Islet precursor cell (in vitro differentiated cells): Measurements from ENCODE around the gene MAN1A2.
"Not testable (repeated sequence)": the region's sequence is repeated elsewhere in the genome, so short reads cannot be mapped to it uniquely, and the experiment has no call there.

Experiments used
- DNase-seq: peaks from one replicate; pipeline ENCODE4 v3.0.0-alpha.2; 2018

MAN1A2 gene

DNA sequence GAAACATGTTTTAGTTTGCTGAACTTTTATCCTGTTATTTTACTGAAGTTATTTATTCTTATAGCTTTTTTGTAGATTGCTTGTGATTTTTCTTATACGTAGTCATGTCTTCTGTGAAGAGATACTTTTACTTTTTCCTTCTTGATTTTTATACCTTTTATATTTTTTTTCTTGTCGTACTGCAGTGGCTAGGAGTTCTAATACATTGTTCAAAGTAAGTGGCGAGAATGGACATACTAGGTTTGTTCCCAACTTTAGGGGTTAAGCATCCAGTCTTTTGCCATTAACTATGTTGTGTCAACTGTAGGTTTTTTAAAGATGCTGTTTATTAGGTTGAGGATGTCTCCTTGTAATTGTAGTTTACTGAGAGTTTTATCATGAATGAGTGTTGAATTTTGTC, 36.3 kb downstream of the MAN1A2 start:
- DNase-seq: no peak

DNA sequence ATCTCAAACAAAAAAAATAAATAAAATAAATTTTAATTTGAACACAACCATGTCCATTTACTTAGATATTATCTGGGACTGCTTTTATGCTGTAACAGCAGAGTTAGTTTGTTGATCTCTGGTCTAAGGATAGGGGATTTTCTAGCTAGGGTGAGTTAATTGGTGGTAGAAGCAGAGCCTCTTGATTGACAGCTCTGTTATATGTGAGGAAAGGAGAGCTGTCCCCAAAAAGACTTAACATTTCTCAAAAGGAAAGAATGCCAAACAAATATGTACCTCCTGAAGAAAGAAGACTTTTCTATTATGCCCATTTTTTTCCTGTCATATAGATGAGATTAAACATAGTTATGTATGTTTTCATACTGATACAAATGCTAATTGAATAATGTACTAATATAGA, 37.8 kb downstream of the MAN1A2 start:
- no peak for DNase-seq

DNA sequence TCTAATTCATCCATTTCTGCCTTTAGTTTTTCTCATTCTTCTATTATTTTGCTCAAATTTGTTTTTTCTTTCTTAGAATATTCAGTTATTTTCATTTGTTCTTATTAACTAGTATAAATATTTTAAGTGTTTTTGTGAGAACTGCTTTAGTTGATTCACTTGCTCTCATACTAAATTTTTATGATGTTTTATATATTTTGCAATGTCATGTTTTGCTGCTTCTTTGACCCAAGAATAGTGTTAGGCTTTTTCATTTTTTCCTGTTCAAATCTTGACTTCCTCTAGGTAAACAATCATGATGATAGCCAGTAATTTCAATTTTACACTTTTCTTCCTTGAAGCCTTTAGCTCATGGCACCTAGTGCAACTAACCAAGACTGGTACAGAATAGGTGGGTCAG, 45.2 kb downstream of the MAN1A2 start:
- DNase-seq: no peak

DNA sequence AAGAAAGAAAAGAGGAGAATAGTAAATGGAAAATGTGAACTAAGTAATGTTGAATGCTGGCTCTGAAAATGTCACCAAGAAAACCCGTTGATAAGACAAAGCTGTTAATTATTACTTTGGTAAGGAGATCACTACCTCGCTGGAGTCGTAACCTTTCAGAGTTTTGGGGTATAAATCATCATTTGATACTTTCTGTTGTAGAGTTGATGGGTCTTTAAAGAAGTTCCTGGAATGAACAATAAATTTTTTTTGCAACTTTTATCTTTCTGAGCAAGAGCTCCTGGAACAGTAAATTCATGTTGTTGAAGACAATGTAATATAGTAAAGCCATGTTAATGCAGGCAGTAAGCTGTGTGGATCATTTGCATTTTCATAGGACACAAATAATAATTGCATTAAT, 46.2 kb downstream of the MAN1A2 start:
- no peak for DNase-seq

DNA sequence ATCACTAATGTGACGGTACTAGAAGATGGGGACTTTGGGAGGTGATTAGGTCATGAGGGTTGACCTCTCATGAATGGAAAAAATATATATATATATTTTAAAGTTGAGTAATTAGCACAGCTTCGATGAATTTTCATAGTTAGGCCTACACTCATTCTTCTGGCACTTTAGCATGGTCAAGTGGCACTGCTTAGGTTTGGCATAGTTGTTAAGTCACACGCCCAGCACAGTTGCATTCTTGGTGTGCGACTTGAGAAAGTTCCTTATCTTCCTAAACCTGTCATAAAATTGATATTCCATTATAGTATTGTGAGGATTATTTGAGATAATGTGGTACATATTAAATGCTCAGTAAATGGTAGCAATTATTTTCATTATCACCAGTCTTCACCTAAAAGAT, 47.7 kb downstream of the MAN1A2 start:
- DNase-seq: no peak

DNA sequence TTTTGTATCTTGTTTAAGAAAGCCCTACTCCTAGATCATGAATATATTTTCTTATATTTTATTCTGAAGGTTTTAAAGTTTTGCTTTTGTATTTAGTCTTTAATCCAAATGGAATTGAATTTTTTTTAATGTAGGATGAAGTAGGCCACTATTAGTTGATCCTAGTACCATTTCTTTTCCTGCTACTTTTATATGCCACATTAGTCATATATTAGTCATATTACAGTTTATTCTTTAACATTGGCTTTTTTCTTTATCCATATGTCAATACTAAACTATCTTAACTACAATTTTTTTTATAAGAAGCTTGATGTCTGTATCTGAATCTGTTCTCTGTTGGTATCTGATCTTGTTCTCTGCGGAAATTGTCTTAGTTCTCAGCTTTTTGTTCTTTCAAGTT, 48.8 kb downstream of the MAN1A2 start:
- no peak for DNase-seq

DNA sequence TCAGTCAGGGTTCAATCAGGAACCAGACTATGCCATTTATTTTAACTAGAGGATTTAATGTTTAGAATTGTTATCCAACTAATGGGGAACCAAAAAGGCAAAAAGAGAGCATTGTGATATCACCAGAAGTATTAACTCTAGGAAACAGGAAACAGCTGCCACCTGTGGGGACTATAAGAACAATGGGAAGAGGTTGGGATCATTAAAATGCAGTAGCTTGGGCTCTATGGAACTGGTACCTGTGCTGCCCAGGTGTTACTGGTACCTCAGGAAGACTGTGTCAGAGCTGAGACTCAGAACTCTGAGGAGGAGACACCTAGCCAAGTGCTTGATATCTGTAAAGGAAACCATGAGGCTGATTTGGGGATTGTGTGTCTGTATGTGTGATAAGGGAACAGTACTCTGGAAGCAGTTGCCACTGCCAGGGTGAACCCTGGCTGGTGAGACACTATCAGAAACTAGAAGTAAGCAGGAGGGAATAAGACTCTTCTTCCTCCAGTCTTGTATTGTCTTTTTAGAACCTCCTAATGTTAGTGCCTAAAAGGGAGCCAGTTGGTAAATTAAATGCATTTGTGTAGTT, 49.4 kb downstream of the MAN1A2 start:
- DNase-seq: no peak

DNA sequence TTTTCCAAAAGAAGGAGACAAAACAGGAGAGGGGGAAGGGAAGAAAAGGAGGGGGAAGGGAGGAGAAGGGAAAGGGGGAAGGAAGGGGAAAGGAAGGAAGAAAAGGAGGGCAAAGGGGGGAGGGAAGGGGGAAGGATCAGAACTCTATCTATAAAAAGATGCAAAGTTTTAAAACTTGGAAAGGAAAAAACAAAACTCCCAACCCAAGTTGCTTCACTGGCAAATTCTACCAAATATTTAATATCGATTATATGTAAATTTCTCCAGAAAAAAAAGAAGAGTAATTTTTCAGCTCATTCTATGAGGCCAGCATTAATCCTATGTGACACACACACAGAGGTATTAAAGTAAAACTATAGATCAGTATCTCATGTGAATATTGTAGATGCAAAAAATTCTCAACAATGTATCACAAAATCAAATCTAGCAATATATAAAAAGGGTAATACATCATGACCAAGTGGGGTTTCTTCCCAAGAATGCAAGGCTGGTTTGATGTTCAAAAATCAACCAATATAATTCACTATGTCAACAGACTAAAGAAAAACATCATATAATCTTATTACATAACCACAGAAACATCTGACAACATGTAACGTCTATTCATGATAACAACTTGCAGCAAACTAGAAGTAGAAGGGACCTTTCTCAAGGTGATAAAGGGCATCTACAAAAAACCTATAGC, 57.9 kb downstream of the MAN1A2 start:
- DNase-seq: no peak

DNA sequence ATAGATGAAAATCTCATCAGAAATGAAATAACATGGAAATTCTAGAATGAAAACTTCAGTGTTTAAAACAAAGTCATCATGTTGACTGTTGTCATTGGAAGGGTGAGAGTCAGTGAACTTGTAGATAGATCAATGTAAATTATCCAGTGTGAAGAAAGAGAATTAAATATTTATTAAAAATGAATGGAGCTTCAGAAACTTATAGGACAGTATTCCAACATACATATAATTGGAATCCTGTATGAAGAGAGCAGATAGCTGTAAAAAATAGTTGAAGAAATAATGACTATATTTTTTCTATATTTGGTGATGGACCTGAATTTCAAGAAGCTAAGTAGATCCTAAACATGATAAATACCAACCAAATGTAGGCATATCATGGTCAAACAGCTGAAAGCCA, 60.0 kb downstream of the MAN1A2 start:
- DNase-seq: no peak

DNA sequence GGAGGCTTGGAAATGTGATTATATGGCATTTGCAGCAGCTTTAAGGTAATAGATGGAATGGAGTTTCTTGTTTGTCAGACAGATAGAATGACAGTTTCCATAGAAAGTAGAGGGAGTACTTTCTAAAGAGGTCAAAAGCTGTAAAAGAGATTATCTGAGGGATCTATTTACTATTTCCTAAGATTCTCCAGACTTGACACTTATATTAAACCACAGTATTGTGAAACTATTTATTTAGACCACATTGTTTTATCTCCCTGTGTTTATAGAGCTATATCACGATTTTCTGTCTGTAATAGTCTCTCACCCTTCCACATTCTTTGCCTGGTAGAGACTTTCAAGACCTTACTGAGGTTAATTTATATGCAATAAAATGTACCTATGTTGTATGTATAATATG, 66.7 kb downstream of the MAN1A2 start:
- no peak for DNase-seq

DNA sequence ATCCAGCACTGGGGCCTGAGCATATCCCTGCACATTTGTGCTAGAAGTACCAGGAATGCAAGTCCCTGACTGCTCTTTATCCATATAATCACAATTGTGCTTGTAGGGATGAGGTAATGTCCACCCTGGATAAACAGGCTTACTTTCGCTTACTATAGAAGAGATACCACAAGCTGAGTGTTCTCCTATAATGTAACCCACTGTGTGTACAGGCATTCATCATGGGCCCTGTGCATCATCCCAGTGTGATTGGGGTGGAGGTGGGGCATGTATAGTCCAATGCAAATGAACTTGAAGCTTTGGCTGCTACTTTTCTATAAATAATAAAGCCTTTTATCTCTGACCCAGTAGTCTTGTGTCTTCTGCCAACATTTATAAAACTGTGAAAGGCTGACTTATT, 69.3 kb downstream of the MAN1A2 start:
- no peak for DNase-seq

DNA sequence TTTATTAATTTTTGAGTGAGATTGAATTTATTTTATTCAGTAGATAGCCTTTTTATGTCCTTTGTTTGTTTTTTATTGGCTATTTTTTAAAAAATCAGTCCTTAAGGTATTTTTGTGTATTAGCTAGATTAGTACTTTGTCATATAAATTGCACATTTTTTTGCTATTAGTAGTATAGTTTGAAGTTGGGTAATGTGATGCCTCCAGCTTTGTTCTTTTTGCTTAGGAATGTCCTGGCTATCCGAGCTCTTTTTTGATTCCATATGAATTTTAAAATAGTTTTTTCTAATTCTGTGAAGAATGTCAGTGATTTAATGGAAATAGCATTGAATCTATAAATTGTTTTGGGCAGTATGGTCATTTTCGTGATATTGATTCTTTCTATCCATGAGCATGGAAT, 80.4 kb downstream of the MAN1A2 start:
- DNase-seq: no peak

DNA sequence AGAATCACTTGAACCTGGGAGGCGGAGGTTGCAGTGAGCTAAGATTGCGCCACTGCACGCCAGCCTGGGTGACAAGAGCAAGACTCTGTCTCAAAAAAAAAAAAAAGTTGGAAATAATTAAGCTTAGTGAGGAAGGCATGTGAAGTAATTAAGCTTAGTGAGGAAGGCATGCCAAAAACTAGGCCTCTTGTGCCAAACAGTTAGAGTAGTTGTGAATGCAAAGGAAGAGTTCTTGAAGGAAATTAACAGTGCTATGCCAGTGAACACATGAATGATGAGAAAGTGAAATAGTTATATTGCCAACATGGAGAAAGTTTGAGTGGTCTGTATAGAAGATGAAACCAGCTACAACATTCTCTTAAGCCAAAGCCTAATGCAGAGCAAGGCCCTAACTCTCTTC, 85.0 kb downstream of the MAN1A2 start:
- no peak for DNase-seq

DNA sequence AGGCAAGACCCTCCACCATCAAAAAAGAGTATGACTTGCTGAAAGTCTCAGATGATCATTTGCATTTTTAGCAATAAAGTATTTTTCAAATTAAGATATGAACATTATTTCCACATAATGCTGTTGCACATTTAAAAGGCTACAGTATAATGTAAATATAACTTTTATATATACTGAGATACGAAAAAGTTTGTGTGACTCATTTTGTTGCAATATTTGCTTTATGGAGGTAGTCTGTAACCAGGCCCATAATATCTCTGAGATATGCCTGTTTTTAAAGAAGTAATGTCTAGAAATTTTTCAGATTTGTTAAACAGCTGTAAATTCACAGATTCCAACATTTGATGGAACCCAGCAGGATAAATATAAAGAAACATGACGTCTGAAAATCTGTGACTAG, 86.7 kb downstream of the MAN1A2 start:
- no peak for DNase-seq

DNA sequence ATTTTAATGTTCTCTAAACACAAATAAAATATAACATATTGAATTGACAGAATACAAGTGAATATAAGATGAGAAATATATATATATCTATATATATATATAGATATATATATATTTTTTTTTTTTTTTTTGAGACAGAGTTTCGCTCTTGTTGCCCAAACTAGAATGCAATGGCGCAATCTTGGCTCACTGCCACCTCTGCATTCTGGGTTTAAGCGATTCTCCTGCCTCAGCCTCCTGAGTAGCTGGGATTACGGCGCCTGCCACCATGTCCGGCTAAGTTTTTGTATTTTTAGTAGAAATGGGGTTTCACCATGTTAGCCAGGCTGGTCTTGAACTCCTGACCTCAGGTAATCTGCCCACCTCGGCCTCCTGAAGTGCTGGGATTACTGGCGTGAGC, 91.2 kb downstream of the MAN1A2 start:
- DNase-seq: not testable (repeated sequence)

DNA sequence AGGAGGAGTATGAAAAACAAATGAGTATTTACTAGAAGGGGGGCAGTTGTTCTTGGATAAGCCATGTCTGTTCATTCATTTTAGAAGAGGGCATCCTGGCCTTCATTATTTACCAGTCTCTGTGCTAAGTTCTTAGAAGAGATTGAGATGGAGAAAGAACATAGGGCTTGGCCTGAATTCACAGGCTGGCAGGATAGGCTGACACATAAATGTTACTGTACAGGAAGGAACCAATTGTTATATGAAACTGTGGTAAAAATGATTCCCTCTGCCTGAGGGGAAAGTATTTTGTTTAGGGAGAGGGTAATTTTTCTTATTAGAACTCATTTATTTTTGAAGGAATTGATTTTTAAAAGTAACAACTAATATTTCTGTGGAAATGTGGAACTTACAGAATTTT, 99.5 kb downstream of the MAN1A2 start:
- no peak for DNase-seq

DNA sequence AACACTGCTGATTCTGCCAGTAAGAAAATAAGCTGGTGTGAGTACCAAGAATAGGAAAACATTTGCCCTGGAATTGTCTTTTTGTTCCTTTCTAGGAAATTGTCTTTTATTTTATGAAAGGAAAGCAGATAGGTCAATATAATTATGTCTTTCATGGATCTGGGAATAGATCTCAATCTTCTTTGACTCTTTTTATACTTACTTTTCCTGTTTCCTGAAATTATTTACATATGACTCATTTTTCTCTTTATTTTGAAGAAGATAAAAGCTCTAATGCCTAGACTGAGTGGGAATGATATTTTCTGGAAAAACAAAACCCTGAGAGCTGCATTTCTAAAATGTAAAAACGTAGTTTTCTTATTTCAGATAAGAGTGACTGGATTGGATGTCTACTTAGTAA, 100.1 kb downstream of the MAN1A2 start:
- no peak for DNase-seq

DNA sequence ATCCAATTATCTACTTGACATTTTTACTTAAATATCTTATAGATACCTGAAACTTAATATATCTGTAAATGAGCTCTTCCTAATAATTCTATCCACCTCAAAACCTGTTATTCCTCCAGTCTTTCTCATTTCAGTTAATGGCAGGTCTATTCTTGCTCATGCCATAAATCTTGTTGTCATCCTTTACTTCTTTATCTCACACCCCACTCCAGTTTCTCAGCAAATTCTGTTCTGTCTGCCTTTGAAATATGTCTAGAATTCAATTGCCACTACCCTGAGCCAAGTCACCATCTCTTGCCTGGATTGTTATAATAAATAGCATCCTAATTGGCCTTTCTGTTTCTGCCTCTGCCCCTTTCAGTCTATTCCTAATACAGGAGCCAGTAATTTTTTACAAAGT, 105.8 kb downstream of the MAN1A2 start:
- DNase-seq: no peak

DNA sequence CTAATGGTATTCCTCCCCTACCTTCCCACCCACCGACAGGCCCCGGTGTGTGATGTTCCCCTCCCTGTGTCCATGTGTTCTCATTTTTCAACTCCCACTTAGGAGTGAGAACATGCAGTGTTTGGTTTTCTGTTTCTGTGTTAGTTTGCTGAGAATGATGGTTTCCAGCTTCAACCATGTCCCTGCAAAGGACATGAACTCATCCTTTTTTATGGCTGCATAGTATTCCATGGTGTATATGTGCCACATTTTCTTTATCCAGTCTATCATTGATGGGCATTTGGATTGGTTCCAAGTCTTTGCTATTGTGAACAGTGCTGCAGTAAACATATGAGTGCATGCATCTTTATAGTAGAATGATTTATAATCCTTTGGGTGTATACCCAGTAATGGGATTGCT, 108.2 kb downstream of the MAN1A2 start:
- not testable (repeated sequence) for DNase-seq

DNA sequence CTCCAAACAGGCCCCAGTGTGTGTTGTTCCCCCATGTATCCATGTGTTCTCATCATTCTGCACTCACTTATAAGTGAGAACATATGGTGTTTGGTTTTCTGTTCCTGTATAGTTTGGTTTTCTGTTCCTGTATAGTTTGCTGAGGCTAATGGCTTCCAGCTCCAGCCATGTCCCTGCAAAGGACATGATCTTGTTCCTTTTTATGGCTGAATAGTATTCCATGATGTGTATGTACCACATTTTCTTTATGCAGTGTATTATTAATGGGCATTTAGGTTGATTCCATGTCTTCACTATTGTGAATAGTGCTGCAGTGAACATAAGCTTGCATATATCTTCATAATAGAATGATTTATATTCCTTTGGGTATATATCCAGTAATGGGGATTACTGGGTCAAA, 111.8 kb downstream of the MAN1A2 start:
- DNase-seq: no peak

DNA sequence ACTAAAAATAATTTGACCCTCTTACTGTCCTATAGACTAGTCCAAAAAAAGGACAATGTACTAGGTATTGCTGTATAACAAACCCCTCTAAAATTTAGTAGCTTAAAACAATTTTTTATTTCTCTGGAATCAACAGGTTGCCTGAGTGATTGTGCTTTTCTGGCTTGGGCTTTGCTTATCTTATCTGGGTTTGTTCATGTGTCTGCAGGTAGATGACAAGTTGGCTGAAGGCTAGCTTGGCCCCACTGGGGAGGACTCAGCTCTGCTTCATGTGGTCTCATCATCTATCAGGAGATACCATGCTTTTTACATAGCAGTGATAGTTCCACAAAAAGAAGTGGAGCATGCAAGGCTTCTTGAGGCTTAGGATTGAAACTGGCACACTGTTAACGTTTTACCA, 114.2 kb downstream of the MAN1A2 start:
- no peak for DNase-seq

DNA sequence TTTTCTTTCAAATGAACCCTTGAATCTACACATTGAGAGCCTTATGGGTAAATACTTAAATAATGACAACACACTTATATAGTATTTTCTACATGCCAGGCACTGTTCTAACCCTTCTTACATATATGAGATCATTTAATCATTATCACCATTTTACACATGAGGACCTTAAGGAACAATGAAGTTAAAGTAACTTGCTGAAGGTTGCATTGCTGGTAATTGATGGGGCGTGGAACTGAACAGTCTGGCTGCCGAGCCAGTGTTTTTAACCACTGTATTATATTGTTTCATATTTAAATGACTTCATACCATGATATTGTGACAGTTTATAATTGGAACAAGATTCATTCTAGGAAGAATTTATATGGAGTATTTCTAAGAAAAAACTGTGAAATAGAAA, 126.7 kb downstream of the MAN1A2 start:
- DNase-seq: no peak

DNA sequence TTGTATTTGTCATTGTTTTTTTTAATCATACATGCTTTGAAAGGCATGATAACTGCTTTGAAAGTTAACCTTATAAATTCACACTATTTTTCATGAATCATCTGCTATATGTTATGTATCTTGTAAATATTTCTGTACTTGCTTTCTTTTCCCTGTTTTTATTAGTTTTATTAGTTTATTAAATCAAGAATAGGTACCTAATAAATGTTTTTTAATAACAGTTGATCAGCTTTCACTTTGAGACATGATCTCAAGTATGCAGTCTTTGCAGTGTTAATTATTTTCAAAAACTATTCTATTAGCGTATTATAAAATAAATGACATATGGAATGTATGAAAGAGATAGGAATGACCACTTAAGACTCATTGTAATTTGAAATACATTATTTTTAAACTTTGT, 127.8 kb downstream of the MAN1A2 start:
- DNase-seq: no peak

DNA sequence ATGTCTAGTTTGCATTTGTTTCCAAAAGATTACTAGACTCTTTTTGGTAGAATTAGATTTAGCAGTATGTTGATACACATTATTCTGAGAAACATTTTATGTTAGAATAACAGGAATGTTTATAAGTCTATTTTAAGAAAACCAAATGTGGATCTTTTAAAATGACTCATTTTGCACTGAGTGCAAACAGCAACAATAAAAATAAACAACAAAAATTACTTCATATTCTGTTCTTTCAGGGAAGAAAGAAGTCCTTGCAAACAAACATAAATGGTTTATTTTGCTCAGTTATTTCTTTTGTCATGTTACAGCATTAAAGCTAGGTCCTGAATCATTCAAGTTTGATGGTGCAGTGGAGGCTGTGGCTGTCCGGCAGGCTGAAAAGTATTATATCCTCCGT, 131.8 kb downstream of the MAN1A2 start:
- no peak for DNase-seq

DNA sequence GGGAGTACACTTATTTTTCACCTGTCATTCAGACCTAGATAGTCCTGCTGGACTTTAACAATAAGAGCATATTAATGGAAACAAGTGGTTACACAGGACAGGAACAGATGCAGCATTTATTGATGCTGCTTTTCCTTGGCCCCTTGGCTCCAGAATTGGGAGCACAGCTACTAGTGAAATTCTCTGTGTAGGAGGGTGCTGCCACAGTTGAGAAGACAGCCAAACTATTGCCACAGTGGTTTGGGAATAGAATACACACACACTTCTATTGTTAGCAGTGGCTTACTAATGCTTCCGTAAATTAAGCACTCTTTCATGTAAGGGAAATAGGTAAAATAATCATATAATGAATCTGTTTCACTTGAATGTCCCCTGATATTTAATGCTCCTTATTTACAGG, 133.3 kb downstream of the MAN1A2 start:
- DNase-seq: no peak
